Brain microvascular endothelial cell (primary cell): ENCODE measurements around the gene BAMBI.

Experiments
- DNase-seq: peaks from one replicate; pipeline ENCODE4 v3.0.0-alpha.2; 2020
- H3K27ac ChIP-seq: fragments of 250-450 bp; sonication (Bioruptor Pico); 2 replicates; pipeline ENCODE4 v1.5.1; 2020; ENCODE audit warnings: mild to moderate bottlenecking, moderate library complexity
- H3K27me3 ChIP-seq: fragments of 250-450 bp; sonication (Bioruptor Pico); replicated peaks from 2 replicates; pipeline ENCODE4 v1.5.1; 2020; ENCODE audit warnings: mild to moderate bottlenecking
- H3K36me3 ChIP-seq: fragments of 250-450 bp; sonication (Bioruptor Pico); replicated peaks from 2 replicates; pipeline ENCODE4 v1.5.1; 2020; ENCODE audit warnings: mild to moderate bottlenecking
- H3K4me3 ChIP-seq: 2 replicates; pipeline ENCODE4 v1.5.1; 2011; ENCODE audit warnings: low read depth, mild to moderate bottlenecking, control low read depth, low read length, moderate library complexity
- in situ Hi-C: cut with HindIII; loops from 2 replicates; pipeline ENCODE4 v1.10.0; 2017; ENCODE audit warnings: low sequenced_read_pairs, low pct_ligation_motif_present
- TF ChIP-seq, protein P1 (sequence below): IDR thresholded peaks from 2 replicates; pipeline ENCODE4 v1.5.1; 2011; ENCODE audit warnings: low read depth, mild to moderate bottlenecking, moderate library complexity, low read length, control low read depth, inconsistent platforms; ENCODE audit errors: missing control alignments

The BAMBI gene

GRCh38 chr10:28691187-28691694, 13.9 kb downstream of the BAMBI start:
- no peak overlapping the region for H3K27ac ChIP-seq
- TF ChIP-seq, protein P1, sequence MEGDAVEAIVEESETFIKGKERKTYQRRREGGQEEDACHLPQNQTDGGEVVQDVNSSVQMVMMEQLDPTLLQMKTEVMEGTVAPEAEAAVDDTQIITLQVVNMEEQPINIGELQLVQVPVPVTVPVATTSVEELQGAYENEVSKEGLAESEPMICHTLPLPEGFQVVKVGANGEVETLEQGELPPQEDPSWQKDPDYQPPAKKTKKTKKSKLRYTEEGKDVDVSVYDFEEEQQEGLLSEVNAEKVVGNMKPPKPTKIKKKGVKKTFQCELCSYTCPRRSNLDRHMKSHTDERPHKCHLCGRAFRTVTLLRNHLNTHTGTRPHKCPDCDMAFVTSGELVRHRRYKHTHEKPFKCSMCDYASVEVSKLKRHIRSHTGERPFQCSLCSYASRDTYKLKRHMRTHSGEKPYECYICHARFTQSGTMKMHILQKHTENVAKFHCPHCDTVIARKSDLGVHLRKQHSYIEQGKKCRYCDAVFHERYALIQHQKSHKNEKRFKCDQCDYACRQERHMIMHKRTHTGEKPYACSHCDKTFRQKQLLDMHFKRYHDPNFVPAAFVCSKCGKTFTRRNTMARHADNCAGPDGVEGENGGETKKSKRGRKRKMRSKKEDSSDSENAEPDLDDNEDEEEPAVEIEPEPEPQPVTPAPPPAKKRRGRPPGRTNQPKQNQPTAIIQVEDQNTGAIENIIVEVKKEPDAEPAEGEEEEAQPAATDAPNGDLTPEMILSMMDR, result no peak
- in situ Hi-C loops, result no loop called here
- H3K4me3 ChIP-seq, result no peak overlapping the region
- no peaks in the 10 kb centered on the region for H3K27me3 ChIP-seq
- no peak for DNase-seq
- no peaks in the 10 kb centered on the region for H3K36me3 ChIP-seq

- Histone ChIP-seq H3K4me3 (no peak overlapping the region), H3K27ac (no peak overlapping the region), H3K36me3 (no peaks in the 10 kb centered on the region), H3K27me3 (no peaks in the 10 kb centered on the region)
- in situ Hi-C loops, result no loop called here
- DNase-seq, result no peak
- TF ChIP-seq, protein P1, result no peak
These were observed 14.7 kb downstream of the BAMBI start for GRCh38 chr10:28692050-28692449.

- Histone ChIP-seq H3K27ac (no peak overlapping the region), H3K36me3 (no peaks in the 10 kb centered on the region), H3K27me3 (no peaks in the 10 kb centered on the region), H3K4me3 (no peak overlapping the region)
- DNase-seq, result no peak
- in situ Hi-C loops, result no loop called here
- TF ChIP-seq, protein P1, result no peak
These were observed 17.2 kb downstream of the BAMBI start for GRCh38 chr10:28694530-28694929.

DNA sequence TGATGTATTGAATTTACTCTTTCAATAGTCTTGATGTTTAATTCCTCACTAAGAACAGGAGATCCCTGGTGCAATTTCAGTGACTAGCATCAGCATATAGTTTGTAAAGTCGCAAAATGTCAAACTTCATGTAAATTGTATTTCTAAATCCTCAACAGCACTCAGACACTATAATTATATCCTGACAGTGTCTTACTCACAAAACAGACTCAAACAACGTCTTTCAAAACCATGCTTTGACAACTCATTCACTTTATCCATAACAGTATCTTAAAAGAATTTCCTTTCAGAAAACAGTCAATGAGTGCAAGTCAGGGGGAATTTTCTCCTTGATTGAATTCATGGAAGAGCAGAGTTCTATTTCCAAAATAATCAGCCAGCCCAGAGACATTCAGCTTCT, 20.8 kb downstream of the BAMBI start:
- Histone ChIP-seq H3K36me3 (no peaks in the 10 kb centered on the region), H3K27me3 (no peaks in the 10 kb centered on the region), H3K4me3 (no peak overlapping the region), H3K27ac (no peak overlapping the region)
- in situ Hi-C loops, result no loop called here
- DNase-seq, result no peak
- TF ChIP-seq, protein P1, result no peak

DNA sequence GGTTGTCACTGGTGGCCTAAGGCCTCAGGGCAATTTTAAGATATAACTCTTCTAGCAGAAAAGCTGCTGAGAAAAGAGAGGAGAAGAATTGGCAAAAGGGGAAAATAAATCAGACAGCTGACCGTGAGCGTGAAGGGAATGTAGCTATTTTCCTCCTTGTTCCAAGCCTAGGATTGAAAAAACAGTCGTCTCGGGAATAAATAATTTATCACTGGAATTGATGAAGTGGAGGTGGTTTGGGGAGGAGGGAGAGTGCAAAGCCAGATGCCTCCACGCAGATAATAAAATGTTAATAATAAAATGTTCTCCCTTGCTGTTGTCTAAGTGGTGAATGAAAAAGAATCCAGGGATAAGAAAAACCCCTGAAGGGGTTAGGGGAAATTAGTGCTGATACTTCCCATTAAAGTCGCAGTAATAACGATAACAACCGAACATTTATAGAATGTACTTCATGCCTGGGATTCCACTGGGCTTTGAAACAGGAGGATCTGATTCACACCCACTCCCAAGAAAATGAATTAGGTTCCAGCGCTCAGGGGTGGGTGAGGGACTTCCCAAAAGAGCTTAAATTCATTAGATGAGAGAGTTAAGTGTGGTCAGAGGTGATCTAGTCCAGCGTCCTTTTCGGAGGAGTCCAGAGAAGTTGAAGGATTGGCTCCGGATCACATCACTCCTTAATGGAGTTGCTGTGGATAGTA, 27.3 kb downstream of the BAMBI start:
- in situ Hi-C loops, result no loop called here
- H3K27ac ChIP-seq, result no peak overlapping the region
- H3K4me3 ChIP-seq, result no peak overlapping the region
- no peaks in the 10 kb centered on the region for H3K27me3 ChIP-seq
- H3K36me3 ChIP-seq, result no peaks in the 10 kb centered on the region
- TF ChIP-seq, protein P1, result no peak
- no peak for DNase-seq

DNA sequence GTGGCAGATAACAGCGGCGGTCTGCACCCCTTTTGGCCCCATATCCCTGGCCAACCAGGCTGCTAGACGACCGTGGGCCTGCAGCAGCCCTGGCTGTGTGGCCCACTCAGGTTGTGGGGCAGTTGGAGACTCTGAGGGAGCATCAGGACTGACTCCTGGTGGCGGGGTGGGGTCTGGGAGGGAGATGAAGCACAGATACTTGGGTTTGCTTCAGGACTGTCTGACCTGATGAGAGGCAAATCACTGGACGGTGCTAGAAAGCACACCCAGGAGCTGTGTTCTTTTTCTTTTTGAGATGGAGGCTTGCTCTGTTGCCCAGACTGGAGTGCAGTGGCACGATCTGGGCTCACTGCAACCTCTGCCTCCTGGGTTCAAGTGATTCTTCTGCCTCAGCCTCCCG, 28.2 kb downstream of the BAMBI start:
- no peak for DNase-seq
- no peak overlapping the region for H3K4me3 ChIP-seq
- H3K27ac ChIP-seq, result no peak overlapping the region
- in situ Hi-C loops, result no loop called here
- no peaks in the 10 kb centered on the region for H3K36me3 ChIP-seq
- TF ChIP-seq, protein P1, result no peak
- H3K27me3 ChIP-seq, result no peaks in the 10 kb centered on the region
